HAP-1 (cell line): ENCODE measurements around the gene SINHCAF.

ENCODE experiments used
- DNase-seq, 2 experiments: peaks; one replicate each; pipeline ENCODE4 v3.0.0-alpha.2; 2016 to 2020; ENCODE audit warnings: low spot score in 2 of 2
- H3K27me3 ChIP-seq: fragments of 250-450 bp; sonication (Bioruptor Pico); 2 replicates; pipeline ENCODE4 v1.5.1; 2020; ENCODE audit warnings: low read depth, mild to moderate bottlenecking, moderate library complexity
- H3K36me3 ChIP-seq: fragments of 250-450 bp; sonication (Bioruptor Pico); replicated peaks from 2 replicates; pipeline ENCODE4 v1.5.1; 2020; ENCODE audit warnings: mild to moderate bottlenecking
- H3K4me1 ChIP-seq: fragments of 250-450 bp; sonication (Bioruptor Pico); 2 replicates; pipeline ENCODE4 v1.5.1; 2020; ENCODE audit warnings: mild to moderate bottlenecking
- H3K4me3 ChIP-seq: fragments of 250-450 bp; sonication (Bioruptor Pico); 2 replicates; pipeline ENCODE4 v1.5.1; 2020; ENCODE audit warnings: mild to moderate bottlenecking, moderate library complexity
- H3K9me3 ChIP-seq: fragments of 250-450 bp; sonication (Bioruptor Pico); 2 replicates; pipeline ENCODE4 v1.5.1; 2020; ENCODE audit warnings: mild to moderate bottlenecking, moderate library complexity
- in situ Hi-C: fragments of 300-500 bp; cut with MboI; formaldehyde crosslinking; loops from 3 replicates; pipeline ENCODE4 v1.14.3; 2020; ENCODE audit warnings: low sequenced_read_pairs, inconsistent platforms, mixed read lengths

Gene SINHCAF

DNA sequence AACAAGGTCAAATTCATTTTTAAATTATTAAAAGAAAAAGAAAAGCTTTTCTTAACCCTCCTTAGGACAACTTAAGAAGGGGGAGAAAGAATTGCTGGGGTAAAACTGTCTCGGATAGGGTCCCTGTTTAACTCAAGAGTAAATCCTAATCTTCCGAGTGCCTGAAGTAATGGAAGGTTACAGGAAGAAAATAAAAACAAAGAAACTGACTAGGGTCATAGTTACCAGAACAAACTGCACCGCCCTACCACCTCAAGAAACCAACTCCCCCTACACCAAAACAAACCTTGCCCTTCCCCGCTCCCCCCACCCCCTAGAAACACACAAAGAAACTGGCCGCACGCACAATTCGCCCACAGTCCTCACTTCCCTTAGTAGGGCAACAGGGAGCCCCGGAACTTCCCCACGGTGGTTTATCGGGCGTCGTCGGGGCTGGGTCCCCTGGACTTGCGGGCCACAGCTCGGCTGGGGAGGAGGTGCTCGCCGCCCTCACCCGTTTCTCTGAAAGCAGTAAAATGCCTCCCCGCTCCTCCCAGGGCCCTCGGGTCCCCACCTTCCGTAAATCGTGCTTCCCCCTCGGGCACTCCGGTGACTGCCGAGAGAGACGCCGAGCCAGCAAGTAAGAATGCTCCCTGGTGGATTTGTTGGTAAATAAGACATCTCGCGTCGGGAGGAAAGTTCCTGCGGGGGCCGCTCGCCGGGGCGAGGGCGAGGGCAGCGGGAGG is 2.4 kb downstream of the SINHCAF start:
- H3K4me3 ChIP-seq, result peak overlapping the region; percentile 87
- H3K36me3 ChIP-seq, result peaks cover 8% of the 10 kb centered on the region
- no peaks in the 10 kb centered on the region for H3K27me3 ChIP-seq
- H3K4me1 ChIP-seq, result peaks cover 49% of the 10 kb centered on the region
- in situ Hi-C loops, result no loop called here
- no peaks in the 10 kb centered on the region for H3K9me3 ChIP-seq
- peak; percentile 43 to 55 for DNase-seq

DNA sequence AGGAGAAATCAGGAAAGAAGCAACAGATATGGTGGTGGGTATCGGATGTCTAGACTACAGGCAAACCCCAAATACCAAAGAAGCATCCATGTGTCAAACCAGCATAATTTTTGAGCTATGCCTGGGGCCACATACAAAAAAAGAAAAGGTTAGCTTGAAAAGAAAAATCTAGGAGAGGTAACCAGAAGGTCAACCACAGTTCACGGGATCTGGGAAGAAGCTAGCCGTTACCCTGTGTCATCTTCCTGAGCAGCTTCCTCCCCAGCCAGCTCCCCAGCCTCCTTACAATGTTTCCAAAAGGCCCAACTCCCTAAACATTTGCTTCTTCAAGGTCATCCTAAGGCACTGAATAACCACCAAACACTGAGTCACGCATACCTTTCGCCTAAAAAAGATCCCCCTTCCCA is 3.1 kb downstream of the SINHCAF start:
- peaks cover 56% of the 10 kb centered on the region for H3K4me1 ChIP-seq

DNA sequence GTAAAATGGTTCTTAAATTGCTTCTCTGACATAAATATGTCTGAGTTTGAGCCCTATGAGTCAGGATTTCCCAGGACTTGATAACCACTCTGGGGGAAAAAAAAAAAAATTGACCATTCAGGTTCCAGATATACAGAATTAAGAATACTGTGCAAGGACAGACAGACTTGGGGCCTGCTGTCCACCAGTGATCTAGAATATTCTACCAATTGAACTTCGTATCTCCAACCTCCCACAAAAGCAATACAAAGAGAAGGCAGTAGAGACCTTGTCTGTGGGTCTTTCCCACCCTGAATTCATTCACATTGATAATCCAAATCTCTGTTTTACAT is 4.1 kb downstream of the SINHCAF start:
- peaks cover 8% of the 10 kb centered on the region for H3K36me3 ChIP-seq
- H3K27me3 ChIP-seq, result no peaks in the 10 kb centered on the region
- no peak for DNase-seq
- H3K9me3 ChIP-seq, result no peaks in the 10 kb centered on the region
- H3K4me1 ChIP-seq, result peaks cover 60% of the 10 kb centered on the region
- H3K4me3 ChIP-seq, result peak overlapping the region; percentile 87; the same call in 1 of the 2 replicates
- in situ Hi-C loops, result no loop called here

More for the DNA sequence above, 3.1 kb downstream of the SINHCAF start:
- Histone ChIP-seq H3K9me3 (no peaks in the 10 kb centered on the region), H3K27me3 (no peaks in the 10 kb centered on the region), H3K4me3 (peak overlapping the region; percentile 87), H3K36me3 (peaks cover 8% of the 10 kb centered on the region)
- in situ Hi-C loops, result no loop called here
- DNase-seq, result peak; percentile 38 to 54

DNA sequence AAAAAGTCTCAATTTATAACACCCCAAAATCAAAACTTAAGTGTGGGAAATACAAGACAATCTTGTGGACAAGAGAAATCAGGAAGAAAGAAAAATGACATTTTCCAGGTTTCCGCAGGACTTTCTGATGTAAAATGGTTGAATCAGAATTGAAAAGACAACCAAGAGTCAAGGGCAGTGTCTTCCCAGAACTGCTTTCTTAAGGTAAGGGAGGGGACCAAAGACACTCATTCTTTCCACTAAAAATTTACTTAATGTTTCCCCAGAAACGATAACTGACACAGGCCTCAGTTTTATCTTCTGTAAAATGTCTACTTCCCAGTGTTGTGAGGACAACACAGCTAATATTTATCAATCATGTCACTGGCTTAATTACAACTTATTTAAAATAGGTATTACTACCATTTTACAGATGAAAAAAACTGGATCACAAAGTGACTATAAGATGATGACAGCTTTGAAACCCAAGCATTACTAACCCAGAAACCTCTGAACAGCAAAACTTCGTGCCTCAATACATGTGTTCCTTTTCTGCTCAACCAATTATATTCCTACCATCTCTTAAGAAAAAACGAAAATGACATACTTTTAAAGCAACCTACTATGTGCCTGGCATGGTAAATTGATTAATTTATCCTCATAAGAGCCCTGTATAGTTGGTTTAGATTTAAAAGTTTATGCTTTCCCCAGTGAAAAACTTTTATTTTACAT is 4.6 kb downstream of the SINHCAF start:
- in situ Hi-C loops, result no loop called here
- no peak for DNase-seq
- Histone ChIP-seq H3K4me3 (no peak overlapping the region), H3K4me1 (peaks cover 60% of the 10 kb centered on the region), H3K27me3 (no peaks in the 10 kb centered on the region), H3K9me3 (no peaks in the 10 kb centered on the region), H3K36me3 (peaks cover 8% of the 10 kb centered on the region)

DNA sequence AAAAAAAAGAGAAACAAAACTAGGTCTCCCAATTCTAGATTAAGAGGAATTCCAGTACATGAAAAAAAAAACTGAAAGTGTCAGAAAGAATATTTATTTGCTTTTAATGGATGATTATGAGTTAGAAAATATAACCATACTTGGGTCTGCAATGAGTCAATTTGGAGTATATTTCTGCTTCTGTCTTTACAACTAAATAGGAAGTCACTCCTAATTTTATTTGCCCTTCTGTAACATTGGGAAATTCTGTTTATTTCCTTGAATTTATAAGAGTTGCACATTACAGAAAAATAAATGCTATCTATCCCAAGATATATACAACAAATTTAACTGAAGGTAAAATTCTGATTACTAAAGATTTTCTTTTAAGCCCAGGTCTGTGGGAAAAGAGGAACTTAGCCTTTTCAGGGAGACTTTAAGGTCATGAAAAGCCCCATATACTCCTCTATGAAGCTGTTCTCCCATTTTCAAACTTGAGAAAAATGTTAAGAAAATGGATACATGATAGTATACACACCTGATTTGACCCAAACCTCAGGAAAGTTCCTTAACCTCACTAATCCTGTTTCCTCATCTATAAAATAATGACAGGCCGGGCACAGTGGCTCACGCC is 7.2 kb downstream of the SINHCAF start:
- peaks cover 6% of the 10 kb centered on the region for H3K36me3 ChIP-seq
- no peak overlapping the region for H3K4me3 ChIP-seq
- in situ Hi-C loops, result no loop called here
- H3K4me1 ChIP-seq, result peaks cover 63% of the 10 kb centered on the region
- no peaks in the 10 kb centered on the region for H3K27me3 ChIP-seq
- DNase-seq, result no peak
- no peaks in the 10 kb centered on the region for H3K9me3 ChIP-seq

DNA sequence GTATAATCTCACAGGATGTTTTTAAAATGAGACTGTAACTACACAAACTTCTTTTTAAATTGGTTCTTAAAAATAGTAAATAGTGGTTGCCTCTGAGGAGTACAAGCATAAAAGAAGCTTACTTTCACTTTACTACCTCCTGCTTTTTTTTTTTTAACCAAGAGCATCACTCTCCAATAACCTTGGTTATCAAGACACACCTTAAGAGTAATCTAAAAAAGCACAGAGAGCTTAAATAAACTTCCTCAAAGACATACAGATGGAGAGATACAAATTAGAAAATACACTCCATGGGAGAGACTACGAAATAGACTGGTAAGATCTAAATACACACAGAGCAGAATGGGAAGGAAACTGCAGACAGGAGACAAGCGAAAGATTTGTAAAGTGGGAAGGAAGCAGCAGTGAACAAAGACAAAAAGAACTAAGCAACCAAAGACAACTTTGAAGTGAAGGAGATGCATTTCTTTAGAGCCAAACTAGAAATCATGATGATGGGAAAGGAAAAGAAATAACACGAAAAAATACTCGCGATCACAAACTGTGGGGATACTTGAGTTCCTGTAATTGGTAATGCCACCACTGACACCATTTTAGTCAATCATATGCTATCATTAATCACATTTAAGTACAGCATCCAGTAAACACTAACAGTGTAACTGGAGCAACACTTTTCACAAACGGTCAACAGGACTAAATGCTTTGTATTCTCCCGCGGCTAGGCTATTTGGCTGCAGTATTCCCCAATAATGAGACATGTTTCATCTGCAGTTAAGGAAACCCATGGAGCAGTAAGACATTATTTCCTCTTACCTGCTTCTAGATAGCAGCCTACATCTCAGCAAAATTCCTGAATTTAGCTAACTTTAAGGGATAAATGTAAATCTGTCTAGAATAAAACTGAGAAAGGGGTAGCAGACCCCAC is 8.2 kb downstream of the SINHCAF start:
- Histone ChIP-seq H3K36me3 (peaks cover 9% of the 10 kb centered on the region), H3K27me3 (no peaks in the 10 kb centered on the region), H3K4me3 (peak overlapping the region; percentile 16), H3K9me3 (no peaks in the 10 kb centered on the region), H3K4me1 (peaks cover 63% of the 10 kb centered on the region)
- in situ Hi-C loops, result no loop called here
- peak in 1 of 2 experiments; percentile 24 for DNase-seq

DNA sequence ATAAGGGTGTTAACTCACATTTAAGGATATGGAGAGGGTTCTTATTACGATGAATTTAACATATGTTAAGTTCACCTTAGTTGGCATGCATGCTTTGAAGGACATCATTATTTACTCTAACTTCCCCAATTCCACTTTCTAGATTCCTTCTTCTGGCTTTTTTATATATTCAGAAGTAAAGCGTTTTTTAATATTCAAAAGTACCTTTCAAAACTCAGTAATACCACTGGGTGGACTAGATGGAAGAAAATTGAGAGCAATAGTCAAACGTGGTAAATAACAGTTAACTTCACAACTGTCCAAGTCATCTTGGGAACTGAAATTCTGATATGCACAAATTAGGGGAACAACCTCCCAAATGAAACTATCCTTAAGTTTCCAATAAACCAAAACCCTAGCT is 9.1 kb downstream of the SINHCAF start:
- DNase-seq, result no peak
- H3K27me3 ChIP-seq, result no peaks in the 10 kb centered on the region
- in situ Hi-C loops, result no loop called here
- no peak overlapping the region for H3K4me3 ChIP-seq
- H3K36me3 ChIP-seq, result peaks cover 9% of the 10 kb centered on the region
- H3K9me3 ChIP-seq, result no peaks in the 10 kb centered on the region
- H3K4me1 ChIP-seq, result peaks cover 54% of the 10 kb centered on the region

DNA sequence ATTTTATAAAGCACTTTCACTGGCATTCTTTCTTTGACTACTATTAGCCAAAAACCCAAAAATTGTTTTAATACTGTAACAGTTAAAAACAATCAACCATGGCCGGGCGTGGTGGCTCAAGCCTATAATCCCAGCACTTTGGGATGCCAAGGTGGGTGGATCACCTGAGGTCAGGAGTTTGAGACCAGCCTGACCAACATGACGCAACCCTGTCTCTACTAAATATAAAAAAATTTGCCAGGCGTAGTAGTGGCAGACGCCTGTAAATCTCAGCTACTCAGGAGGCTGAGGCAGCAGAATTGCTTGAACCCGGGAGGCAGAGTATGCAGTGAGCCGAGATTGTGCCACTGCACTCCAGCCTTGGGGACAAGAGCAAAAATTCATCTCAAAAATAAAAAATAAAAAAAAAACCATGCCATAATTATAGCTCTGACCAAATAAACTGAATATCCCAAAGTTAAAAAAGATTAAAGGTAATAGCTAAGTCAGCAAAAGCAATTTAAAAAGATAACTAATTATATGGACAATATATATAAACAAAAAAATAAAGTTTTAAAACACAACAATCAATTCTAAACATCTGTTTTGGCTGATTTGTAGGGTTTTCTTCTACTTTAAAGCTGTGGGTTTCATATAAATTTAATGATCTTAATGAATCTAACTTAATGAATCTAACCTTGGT is 10.0 kb downstream of the SINHCAF start:
- DNase-seq, result no peak
- peaks cover 45% of the 10 kb centered on the region for H3K4me1 ChIP-seq
- in situ Hi-C loops, result no loop called here
- H3K27me3 ChIP-seq, result no peaks in the 10 kb centered on the region
- H3K36me3 ChIP-seq, result peaks cover 9% of the 10 kb centered on the region
- H3K9me3 ChIP-seq, result no peaks in the 10 kb centered on the region
- H3K4me3 ChIP-seq, result no peak overlapping the region

DNA sequence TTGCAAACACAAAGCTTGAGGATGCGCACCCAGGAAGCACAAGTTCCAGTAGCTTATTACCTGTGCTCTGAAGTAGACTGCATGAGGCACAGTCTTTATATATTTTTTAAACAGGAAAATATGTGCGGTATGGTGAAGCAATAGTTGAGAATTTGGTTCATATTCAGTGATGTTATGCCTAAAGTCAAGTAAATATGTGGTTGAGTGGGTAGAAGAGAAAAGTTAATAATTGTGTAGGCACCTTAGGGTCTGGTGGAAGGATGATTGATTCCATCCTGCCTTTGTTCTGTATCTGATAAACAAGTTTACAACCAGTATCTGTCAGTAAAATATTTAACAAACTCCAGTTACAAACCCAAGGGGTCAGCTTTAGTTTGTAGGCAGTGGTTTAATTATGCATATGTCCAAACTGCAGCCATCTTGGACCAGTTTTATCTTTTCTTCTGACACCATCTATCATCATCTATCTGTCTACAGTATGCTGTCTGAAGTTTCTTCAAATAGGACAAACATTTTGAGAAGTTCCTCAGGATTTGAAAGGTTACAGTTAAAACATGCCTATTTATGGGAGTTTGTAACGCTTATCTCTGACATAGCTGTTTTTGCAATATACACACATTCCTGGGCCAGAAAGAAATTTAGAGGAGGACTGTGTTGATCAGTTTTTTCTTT is 10.8 kb downstream of the SINHCAF start:
- Histone ChIP-seq H3K27me3 (no peaks in the 10 kb centered on the region), H3K4me1 (peaks cover 38% of the 10 kb centered on the region), H3K36me3 (peaks cover 11% of the 10 kb centered on the region), H3K4me3 (no peak overlapping the region), H3K9me3 (no peaks in the 10 kb centered on the region)
- in situ Hi-C loops, result no loop called here
- no peak for DNase-seq

DNA sequence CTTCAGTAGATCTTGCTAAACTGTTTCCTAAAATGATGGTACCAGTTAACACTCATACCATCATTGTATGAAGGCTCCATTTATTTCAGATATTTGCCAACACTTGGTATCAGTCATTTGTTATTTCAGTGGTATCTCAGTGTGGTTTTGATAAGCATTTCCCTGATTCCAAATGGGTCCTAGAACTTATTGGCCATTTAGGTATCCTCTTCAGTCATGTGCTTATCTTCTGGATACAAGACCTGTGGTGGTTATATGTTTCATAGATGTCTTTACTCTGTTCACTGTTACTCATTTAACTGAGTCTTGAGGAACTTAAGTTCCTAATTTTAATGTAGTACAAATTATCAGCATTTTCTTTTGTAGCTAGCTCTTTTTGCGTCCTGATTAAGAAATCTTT is 13.5 kb downstream of the SINHCAF start:
- DNase-seq, result no peak
- Histone ChIP-seq H3K27me3 (no peaks in the 10 kb centered on the region), H3K4me3 (no peak overlapping the region), H3K4me1 (peaks cover 13% of the 10 kb centered on the region), H3K9me3 (no peaks in the 10 kb centered on the region), H3K36me3 (peaks cover 12% of the 10 kb centered on the region)
- in situ Hi-C loops, result no loop called here

DNA sequence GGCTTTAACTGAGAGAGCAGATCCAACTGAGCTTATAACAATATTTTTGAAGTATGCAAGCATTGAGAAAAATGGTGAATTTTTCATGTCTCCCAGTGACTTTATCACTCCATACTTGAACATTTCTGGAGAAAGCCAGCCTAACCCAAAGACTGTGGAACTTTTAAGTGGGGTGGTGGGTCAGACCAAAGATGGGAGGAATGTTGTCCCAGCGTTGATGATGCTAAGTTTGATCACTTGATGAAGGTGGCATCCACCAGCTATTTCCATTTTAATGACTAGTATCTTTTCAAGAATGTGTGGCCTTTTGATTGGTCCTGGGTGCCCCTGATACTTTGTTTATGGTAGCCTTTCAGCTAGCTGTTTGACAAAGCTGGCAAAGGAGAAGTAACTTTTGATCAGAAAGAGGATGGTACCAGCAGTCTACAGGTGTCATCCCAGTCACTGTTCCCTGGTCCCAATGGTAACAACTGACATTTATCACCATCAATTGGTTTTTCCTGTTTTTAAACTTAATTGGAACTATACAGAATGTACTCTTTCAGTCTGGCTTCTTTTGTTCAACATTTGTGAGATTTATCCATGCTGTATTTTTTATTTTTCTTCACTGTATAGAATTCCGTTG is 14.2 kb downstream of the SINHCAF start:
- Histone ChIP-seq H3K36me3 (peaks cover 12% of the 10 kb centered on the region), H3K4me3 (no peak overlapping the region), H3K27me3 (no peaks in the 10 kb centered on the region), H3K4me1 (peaks cover 6% of the 10 kb centered on the region), H3K9me3 (no peaks in the 10 kb centered on the region)
- in situ Hi-C loops, result no loop called here
- DNase-seq, result no peak

DNA sequence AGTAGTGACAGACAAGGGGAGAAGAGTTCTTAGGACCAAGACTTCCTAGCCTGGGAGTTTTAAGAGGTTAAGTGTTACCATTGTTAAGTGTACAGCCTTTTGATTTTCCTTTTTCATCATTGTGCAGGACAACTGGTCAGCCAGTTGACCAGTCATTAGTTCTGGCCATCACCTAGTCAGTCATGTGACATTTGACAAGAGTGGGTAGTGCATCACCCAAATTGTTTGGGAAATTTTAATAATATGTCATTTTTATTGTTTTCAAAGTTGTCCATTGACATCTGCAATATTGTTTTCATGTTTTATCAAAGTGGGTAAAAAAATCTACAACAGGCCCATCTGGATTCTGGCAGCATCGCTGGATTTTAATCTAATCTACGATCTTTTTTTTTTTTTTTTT is 15.5 kb downstream of the SINHCAF start:
- in situ Hi-C loops, result no loop called here
- no peaks in the 10 kb centered on the region for H3K27me3 ChIP-seq
- peaks cover 16% of the 10 kb centered on the region for H3K36me3 ChIP-seq
- H3K4me1 ChIP-seq, result peaks cover 2% of the 10 kb centered on the region; the same call in 1 of the 2 replicates
- H3K4me3 ChIP-seq, result no peak overlapping the region
- DNase-seq, result no peak
- H3K9me3 ChIP-seq, result no peaks in the 10 kb centered on the region
